Neural progenitor cell (in vitro differentiated cells): ENCODE results near the gene DUSP3.

Experiments
- CTCF ChIP-seq: fragments of 200-600 bp; sonication (generic); IDR thresholded peaks from 2 replicates; pipeline ENCODE4 v1.5.1; 2017; ENCODE audit warnings: antibody characterized with exemption, mild to moderate bottlenecking
- EZH2 ChIP-seq: fragments of 200-600 bp; sonication (generic); IDR thresholded peaks from 2 replicates; pipeline ENCODE4 v1.6.1; 2017; ENCODE audit warnings: antibody characterized with exemption, mild to moderate bottlenecking, moderate library complexity
- EZH2phosphoT487 ChIP-seq: fragments of 200-600 bp; sonication (generic); IDR thresholded peaks from 2 replicates; pipeline ENCODE4 v1.6.1; 2017; ENCODE audit warnings: antibody characterized with exemption

- TF ChIP-seq CTCF (no peak), EZH2phosphoT487 (no peak), EZH2 (no peak)
Measured at GRCh38 chr17:43820759-43821158, 42.0 kb upstream of the DUSP3 start.
